ENCODE results near the gene SHC3.

SHC3 gene

DNA sequence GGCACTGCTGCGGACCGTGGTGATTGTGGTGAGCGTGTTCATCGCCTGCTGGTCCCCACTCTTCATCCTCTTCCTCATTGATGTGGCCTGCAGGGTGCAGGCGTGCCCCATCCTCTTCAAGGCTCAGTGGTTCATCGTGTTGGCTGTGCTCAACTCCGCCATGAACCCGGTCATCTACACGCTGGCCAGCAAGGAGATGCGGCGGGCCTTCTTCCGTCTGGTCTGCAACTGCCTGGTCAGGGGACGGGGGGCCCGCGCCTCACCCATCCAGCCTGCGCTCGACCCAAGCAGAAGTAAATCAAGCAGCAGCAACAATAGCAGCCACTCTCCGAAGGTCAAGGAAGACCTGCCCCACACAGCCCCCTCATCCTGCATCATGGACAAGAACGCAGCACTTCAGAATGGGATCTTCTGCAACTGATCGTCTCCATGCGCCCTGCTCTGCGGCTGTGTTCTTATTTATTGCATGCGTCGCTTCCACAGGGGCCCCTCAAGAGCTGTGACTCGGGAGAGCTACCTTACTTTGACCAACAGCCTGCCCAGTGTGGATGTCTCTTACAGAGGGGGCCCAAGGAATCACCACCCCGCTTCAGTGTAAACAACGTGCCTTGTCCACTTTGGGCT, 176.6 kb downstream of the SHC3 start:
- no peak for ATAC-seq
- H3K27me3 Mint-ChIP-seq: peaks cover 12% of the 10 kb centered on the region
- no peak for DNase-seq
- peaks cover 6% of the 10 kb centered on the region for H3K4me1 Mint-ChIP-seq
- no peaks in the 10 kb centered on the region for H3K9me3 Mint-ChIP-seq
- no peak overlapping the region for H3K27ac Mint-ChIP-seq
- no peaks in the 10 kb centered on the region for H3K36me3 Mint-ChIP-seq (ENCODE audit: low read depth)
- H3K4me3 Mint-ChIP-seq: no peak overlapping the region

DNA sequence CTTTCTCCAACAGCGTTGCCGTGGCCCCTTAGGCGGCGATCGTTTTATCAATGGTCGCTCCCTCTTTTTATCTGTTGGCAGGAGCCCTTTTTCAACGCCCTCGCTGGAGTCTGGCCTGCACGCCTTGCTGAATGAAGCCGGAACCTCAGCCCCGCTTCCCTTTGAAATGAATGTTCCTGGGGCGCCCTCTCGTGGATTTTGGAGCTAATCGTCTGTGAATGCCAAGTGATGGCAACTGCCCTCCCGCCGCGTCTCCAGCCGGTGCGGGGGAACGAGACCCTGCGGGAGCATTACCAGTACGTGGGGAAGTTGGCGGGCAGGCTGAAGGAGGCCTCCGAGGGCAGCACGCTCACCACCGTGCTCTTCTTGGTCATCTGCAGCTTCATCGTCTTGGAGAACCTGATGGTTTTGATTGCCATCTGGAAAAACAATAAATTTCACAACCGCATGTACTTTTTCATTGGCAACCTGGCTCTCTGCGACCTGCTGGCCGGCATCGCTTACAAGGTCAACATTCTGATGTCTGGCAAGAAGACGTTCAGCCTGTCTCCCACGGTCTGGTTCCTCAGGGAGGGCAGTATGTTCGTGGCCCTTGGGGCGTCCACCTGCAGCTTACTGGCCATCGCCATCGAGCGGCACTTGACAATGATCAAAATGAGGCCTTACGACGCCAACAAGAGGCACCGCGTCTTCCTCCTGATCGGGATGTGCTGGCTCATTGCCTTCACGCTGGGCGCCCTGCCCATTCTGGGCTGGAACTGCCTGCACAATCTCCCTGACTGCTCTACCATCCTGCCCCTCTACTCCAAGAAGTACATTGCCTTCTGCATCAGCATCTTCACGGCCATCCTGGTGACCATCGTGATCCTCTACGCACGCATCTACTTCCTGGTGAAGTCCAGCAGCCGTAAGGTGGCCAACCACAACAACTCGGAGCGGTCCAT, 177.4 kb downstream of the SHC3 start:
- Mint-ChIP-seq H3K27me3 (peaks cover 12% of the 10 kb centered on the region), H3K4me3 (no peak overlapping the region), H3K4me1 (peaks cover 6% of the 10 kb centered on the region), H3K27ac (no peak overlapping the region), H3K9me3 (no peaks in the 10 kb centered on the region), H3K36me3 (ENCODE audit: low read depth) (no peaks in the 10 kb centered on the region)
- DNase-seq (peak; percentile 85), ATAC-seq (peak; percentile 63)

DNA sequence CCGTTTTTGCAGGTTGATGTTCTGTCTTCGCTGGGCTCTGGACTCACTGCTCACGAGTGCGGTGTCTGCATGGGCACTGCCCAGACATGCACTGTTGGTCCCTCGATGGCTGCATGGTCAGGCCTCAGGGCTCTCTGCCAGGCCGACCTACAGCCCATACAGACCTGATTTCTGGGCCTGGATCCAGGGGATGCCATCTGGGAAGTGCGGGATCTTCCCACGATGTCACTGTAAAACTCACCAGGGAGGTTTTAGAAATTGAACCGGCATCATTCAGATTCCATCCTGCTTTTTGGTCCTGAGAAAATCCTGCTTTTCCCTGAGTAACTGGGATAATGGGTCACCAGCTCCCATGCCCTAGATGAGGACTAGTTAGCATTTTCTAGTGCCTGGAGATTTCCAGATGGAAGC, 178.2 kb downstream of the SHC3 start:
- H3K27me3 Mint-ChIP-seq: peaks cover 16% of the 10 kb centered on the region
- H3K4me3 Mint-ChIP-seq: no peak overlapping the region
- H3K4me1 Mint-ChIP-seq: peaks cover 6% of the 10 kb centered on the region
- no peak for DNase-seq
- no peak overlapping the region for H3K27ac Mint-ChIP-seq
- no peak for ATAC-seq
- H3K9me3 Mint-ChIP-seq: no peaks in the 10 kb centered on the region
- no peaks in the 10 kb centered on the region for H3K36me3 Mint-ChIP-seq (ENCODE audit: low read depth)

DNA sequence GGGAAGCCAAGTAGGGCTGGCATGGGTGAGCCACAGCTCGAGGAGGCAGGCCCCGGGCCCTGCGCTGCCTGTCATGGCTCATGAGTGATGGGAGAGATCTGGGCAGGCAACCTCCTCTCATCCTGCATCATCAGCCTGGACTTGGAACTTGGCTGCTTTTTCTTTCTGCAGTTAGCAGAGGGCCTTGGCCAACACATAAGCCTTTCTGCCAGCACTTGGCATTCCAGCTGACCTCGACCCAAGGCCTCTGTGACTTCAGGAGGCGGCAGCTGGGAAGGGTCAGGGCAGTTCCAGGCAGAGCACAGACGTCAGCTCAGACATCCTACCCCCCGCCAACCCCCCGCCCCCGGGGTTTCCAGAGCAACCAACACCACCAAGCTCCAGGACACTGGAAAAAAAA, 179.7 kb downstream of the SHC3 start:
- Mint-ChIP-seq H3K27ac (no peak overlapping the region), H3K4me1 (peaks cover 6% of the 10 kb centered on the region), H3K9me3 (no peaks in the 10 kb centered on the region), H3K4me3 (no peak overlapping the region), H3K27me3 (peaks cover 30% of the 10 kb centered on the region), H3K36me3 (ENCODE audit: low read depth) (no peaks in the 10 kb centered on the region)
- no peak for ATAC-seq
- DNase-seq: no peak

DNA sequence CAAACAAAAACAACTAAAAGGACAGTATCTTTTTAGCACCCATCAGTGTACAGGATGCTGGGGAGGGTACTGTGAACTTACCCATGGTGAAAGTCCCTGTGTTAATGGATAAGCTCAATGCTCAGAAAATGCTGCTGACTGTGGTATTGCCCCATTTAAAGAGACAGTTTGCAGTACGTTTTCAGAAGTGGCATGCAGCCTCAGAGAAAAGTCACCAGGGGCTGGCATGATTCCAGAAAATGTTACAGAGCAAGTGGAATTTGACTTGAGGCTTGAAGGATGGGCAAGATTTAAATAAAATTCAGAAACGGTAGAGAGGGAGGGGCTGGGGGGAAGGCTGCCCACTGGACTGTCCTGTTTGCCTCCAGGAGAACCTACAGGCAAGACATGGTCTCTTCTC, 180.1 kb downstream of the SHC3 start:
- Mint-ChIP-seq H3K36me3 (ENCODE audit: low read depth) (no peaks in the 10 kb centered on the region), H3K27me3 (peaks cover 34% of the 10 kb centered on the region), H3K9me3 (no peaks in the 10 kb centered on the region), H3K4me1 (peaks cover 6% of the 10 kb centered on the region), H3K4me3 (no peak overlapping the region), H3K27ac (no peak overlapping the region)
- ATAC-seq (no peak), DNase-seq (no peak)

DNA sequence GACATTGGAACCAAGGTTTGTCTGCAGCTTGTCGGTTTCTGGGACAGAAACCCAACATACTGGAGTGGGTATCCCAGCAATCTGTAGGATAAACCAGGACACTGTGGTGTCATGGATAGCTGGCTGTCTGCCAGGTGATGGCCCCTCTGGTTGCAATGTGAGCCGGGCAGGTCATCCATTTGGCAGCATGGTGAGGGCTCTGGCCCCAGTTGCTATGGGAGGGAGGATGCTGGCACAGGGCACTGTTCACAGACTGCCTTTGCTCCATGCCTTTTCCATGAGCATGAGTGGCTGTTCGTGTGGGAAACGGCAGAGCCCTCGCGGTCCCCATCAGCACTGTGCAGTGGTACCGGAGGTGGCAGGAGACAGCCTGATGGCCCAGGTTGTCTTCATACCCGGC, 181.0 kb downstream of the SHC3 start:
- H3K9me3 Mint-ChIP-seq: no peaks in the 10 kb centered on the region
- no peak for ATAC-seq
- no peak overlapping the region for H3K27ac Mint-ChIP-seq
- H3K4me3 Mint-ChIP-seq: no peak overlapping the region
- no peak for DNase-seq
- H3K36me3 Mint-ChIP-seq (ENCODE audit: low read depth): no peaks in the 10 kb centered on the region
- peaks cover 41% of the 10 kb centered on the region for H3K27me3 Mint-ChIP-seq
- H3K4me1 Mint-ChIP-seq: peaks cover 6% of the 10 kb centered on the region

DNA sequence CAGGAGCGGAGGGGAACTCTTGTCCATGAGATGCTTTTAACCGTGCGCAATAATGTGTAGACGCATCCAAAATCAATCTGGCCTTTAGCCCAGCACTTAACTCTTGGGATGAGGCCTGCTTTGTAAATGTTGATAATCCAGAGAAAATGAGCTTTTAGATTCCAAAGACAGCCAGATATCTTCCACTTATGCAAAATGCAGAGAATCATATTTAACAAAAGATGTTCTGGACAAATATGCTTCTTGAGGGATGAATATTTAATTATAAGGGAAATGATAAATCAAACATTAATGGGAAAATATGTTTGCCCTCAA, 181.7 kb downstream of the SHC3 start:
- H3K4me3 Mint-ChIP-seq: no peak overlapping the region
- H3K27ac Mint-ChIP-seq: no peak overlapping the region
- peaks cover 45% of the 10 kb centered on the region for H3K27me3 Mint-ChIP-seq
- H3K9me3 Mint-ChIP-seq: no peaks in the 10 kb centered on the region
- H3K4me1 Mint-ChIP-seq: peaks cover 7% of the 10 kb centered on the region
- DNase-seq (no peak), ATAC-seq (no peak)
- H3K36me3 Mint-ChIP-seq (ENCODE audit: low read depth): no peaks in the 10 kb centered on the region

DNA sequence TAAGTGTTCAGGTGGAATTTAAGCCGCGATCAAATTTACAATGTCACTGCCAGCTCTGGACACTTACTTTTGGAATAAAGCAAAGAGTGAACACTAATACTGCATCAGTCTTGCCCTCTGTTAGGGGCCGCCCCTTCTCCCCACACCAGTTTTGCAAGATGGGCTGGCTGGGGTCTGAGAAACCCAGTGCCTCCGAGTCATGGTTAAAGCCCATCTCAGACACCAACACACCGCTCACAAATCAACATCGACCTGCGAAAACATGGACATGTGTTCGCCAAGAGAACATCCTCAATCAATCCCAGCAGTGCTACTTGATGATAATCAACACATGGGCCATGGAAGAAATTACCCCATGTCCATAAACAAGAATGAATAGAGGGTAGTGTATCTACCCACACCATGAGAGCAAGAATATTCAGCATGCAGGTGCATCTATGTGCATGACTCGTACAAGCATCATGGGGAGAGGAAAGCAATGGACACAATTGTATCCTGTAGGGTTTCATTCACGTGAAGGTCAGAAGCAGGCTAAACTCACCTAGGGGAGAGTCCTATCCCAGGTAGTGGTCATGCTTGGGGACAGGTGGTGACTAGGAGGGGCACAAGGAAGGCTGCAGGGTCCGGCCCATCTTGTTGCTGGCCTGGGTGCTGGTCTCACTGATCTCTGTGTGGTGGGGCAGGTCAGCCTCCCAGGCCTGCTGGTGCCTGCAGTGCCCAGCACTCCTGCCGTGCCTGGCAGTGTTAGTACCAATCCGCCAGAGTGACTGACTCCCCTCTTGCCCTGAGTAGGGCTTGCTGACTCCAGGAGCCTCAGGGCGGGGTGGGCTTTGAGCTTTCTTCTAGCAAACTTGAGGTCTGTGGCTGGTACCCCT, 182.3 kb downstream of the SHC3 start:
- DNase-seq: no peak
- Mint-ChIP-seq H3K4me3 (no peak overlapping the region), H3K27ac (no peak overlapping the region)

DNA sequence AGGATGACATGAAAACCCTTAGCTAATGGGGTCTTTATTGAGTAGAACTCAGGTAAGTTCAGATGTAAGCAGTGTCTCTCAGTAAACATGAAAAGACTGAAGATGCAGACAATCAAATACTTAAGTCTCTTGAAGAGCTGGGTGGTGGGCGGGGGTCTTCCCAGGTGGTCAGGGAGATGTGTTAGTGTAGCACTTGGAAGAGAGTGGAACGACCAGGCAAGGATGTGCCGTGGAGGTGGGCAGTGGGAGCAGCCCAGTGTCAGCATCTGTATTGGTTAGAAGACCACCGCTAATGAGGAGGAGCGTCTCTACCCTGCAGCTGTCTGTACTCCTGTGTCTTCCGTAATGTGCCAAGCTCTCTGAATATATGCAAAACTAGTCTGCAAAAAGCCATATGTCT, 183.0 kb downstream of the SHC3 start:
- Mint-ChIP-seq H3K4me1 (peaks cover 3% of the 10 kb centered on the region), H3K27me3 (peaks cover 39% of the 10 kb centered on the region), H3K36me3 (ENCODE audit: low read depth) (no peaks in the 10 kb centered on the region), H3K9me3 (no peaks in the 10 kb centered on the region), H3K4me3 (no peak overlapping the region), H3K27ac (no peak overlapping the region)
- DNase-seq (no peak), ATAC-seq (no peak)

More for the DNA sequence above, 182.3 kb downstream of the SHC3 start:
- Mint-ChIP-seq H3K9me3 (no peaks in the 10 kb centered on the region), H3K36me3 (ENCODE audit: low read depth) (no peaks in the 10 kb centered on the region), H3K27me3 (peaks cover 42% of the 10 kb centered on the region), H3K4me1 (peaks cover 8% of the 10 kb centered on the region)
- ATAC-seq: no peak

DNA sequence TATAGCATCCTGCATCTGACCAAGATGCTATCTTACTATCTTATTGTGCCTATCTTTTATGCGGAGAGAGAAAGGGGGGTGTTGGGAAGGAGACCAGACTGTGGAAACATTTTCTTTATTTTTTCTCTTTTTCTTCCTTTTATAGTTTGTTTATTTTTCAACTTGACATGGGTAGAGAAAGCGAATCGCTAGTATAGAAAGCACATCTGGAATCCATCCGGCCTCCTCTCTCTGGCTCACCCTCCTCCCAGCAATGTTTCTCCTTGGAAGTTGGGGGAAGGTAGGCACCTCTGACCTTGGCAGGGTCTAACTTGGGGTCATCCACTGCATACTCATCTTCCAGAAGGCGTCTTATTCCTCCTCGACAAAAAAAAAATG, 183.4 kb downstream of the SHC3 start:
- DNase-seq (no peak), ATAC-seq (no peak)
- Mint-ChIP-seq H3K27ac (no peak overlapping the region), H3K4me3 (no peak overlapping the region), H3K36me3 (ENCODE audit: low read depth) (no peaks in the 10 kb centered on the region), H3K9me3 (no peaks in the 10 kb centered on the region), H3K4me1 (peaks cover 5% of the 10 kb centered on the region), H3K27me3 (peaks cover 39% of the 10 kb centered on the region)

DNA sequence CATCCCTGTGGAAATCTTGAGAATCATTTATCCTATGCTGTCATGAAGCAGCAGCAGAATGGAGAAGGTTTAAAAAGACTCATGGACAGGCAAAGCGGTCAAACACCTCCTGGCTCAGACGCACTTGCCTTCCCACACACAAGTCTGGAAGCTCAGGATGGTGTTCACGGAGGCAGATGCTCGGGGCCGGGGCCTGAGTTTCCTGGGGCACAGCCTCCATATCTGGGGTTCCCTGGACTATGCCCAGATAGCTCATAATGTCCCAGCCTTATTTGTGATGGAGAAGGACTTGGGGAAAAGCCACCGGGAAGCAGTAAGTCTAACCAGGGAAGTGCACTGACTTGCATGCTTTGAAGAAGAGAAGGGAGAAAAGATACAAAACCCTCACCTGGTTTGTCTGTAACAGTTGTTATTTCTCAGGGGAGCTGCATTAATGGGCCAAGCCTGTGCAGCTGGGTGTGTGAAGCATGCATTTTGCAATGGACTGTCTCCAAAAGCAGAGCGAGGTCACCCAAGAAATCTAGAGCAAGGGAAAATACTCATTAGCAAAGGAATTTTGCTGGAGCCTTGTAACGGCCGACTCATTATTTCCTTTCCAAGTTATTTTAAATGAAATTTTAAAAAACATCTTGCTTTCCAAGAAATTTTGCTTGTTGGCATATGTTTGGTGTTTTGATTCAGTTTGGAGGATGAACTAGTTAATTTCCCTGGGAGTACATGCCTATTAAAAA, 184.0 kb downstream of the SHC3 start:
- Mint-ChIP-seq H3K27ac (no peak overlapping the region), H3K27me3 (peaks cover 39% of the 10 kb centered on the region), H3K4me1 (peaks cover 10% of the 10 kb centered on the region), H3K9me3 (no peaks in the 10 kb centered on the region), H3K36me3 (ENCODE audit: low read depth) (no peaks in the 10 kb centered on the region), H3K4me3 (no peak overlapping the region)
- no peak for ATAC-seq
- no peak for DNase-seq

DNA sequence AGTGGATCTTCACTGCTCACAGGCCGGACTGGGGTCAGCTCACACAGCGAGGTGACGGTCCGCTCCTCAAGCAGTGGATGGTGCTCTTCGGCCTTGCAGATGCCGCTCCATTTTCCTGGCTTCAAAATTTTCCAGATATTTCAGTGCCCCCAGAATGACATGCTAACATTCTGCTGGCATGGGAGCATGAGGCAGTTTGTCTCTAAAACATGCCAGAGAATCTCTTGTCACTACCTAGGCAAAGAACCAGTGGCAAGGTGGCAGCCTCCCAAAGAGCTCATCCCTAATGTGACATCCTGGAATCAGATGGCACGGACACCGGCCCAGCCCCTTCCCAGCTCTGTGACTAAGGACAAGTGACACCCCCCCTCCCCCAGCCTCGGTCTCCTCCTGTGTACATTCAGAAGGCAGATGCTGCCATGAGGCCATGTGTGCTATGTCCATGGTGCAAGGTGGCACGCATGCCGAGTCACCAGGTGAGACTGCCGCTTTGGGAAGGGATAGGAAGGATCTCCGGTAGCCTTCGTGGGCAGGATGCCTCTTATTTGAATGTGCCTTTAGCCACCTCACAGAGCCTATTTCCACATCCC, 184.7 kb downstream of the SHC3 start:
- DNase-seq (no peak), ATAC-seq (no peak)
- no peaks in the 10 kb centered on the region for H3K9me3 Mint-ChIP-seq
- H3K4me3 Mint-ChIP-seq: no peak overlapping the region
- H3K36me3 Mint-ChIP-seq (ENCODE audit: low read depth): no peaks in the 10 kb centered on the region
- H3K27ac Mint-ChIP-seq: no peak overlapping the region
- peaks cover 39% of the 10 kb centered on the region for H3K27me3 Mint-ChIP-seq
- H3K4me1 Mint-ChIP-seq: peaks cover 16% of the 10 kb centered on the region

DNA sequence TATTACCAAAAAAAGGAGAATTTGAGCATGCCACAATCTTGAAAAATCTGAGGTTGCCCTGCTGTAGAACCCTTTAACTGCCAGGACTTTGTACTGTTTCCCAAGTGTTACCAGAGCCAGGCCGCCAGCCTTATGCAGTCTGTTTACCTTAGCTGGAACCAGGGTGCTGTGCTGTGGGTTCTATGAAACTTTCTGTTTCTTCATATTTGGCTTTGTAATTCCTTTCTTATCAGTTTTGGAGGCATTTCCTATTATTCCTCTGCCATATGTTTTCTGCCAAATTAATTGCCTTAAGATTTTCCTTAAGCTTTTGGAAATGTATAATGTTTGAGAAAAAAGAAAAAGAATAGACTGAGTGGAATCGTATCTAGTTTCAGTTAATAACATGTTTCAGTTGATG, 185.3 kb downstream of the SHC3 start:
- H3K4me3 Mint-ChIP-seq: no peak overlapping the region
- DNase-seq (no peak), ATAC-seq (no peak)
- no peaks in the 10 kb centered on the region for H3K9me3 Mint-ChIP-seq
- H3K4me1 Mint-ChIP-seq: peaks cover 23% of the 10 kb centered on the region
- peaks cover 39% of the 10 kb centered on the region for H3K27me3 Mint-ChIP-seq
- no peak overlapping the region for H3K27ac Mint-ChIP-seq
- no peaks in the 10 kb centered on the region for H3K36me3 Mint-ChIP-seq (ENCODE audit: low read depth)

DNA sequence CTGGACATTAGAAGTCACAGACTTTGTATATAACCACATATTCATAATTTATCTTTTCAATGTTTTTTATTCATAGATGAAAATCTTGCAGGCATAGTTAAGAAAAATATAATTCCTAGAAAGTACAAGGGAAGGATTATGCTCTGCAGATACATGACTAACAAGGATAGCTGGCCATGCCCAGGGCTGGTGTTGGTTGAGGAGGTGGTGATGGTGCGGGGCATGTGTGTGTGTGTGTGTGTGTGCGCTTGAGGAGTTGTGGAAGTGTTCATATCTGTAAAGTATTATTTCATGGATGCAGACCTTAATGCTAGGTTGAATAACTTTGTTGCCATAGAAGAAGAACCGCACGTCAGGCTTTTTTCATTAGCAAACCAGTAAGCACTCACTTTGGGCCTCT, 186.1 kb downstream of the SHC3 start:
- H3K27ac Mint-ChIP-seq: no peak overlapping the region
- H3K4me3 Mint-ChIP-seq: no peak overlapping the region
- H3K9me3 Mint-ChIP-seq: no peaks in the 10 kb centered on the region
- peaks cover 25% of the 10 kb centered on the region for H3K4me1 Mint-ChIP-seq
- H3K27me3 Mint-ChIP-seq: peaks cover 40% of the 10 kb centered on the region
- no peaks in the 10 kb centered on the region for H3K36me3 Mint-ChIP-seq (ENCODE audit: low read depth)
- ATAC-seq: no peak
- DNase-seq: no peak
